H9 (cell line): ENCODE data around the gene OTOF. TPM values are rescaled to one million over a fixed set of nuclear protein-coding genes. Genes with fewer than 3 reads are reported as not detected.

ENCODE experiments used
- DNase-seq: peaks from one replicate; pipeline ENCODE4 v3.0.0-alpha.2; 2017
- H2AFZ ChIP-seq: one replicate; pipeline ENCODE4 v1.6.1; 2013; ENCODE audit warnings: mild to moderate bottlenecking, low read length, control low read depth, moderate library complexity
- H2AK5ac ChIP-seq: 2 replicates; pipeline ENCODE4 v1.6.1; 2013; ENCODE audit warnings: low read length, control low read depth, mixed read lengths; ENCODE audit not compliant: insufficient read length
- H2BK120ac ChIP-seq: one replicate; pipeline ENCODE4 v1.6.1; 2013; ENCODE audit warnings: low read depth, mild to moderate bottlenecking, low read length, control low read depth, inconsistent platforms; ENCODE audit not compliant: poor library complexity, severe bottlenecking
- H2BK12ac ChIP-seq: 2 replicates; pipeline ENCODE4 v1.6.1; 2013; ENCODE audit warnings: low read length, control low read depth, mixed read lengths, low read depth; ENCODE audit not compliant: insufficient read length
- H2BK15ac ChIP-seq: 2 replicates; pipeline ENCODE4 v1.6.1; 2013; ENCODE audit warnings: low read depth, low read length, control low read depth
- H2BK20ac ChIP-seq: one replicate; pipeline ENCODE4 v1.6.1; 2013; ENCODE audit warnings: low read depth, mild to moderate bottlenecking, low read length, control low read depth, inconsistent platforms; ENCODE audit not compliant: poor library complexity, severe bottlenecking
- H2BK5ac ChIP-seq: 2 replicates; pipeline ENCODE4 v1.6.1; 2013; ENCODE audit warnings: low read length, control low read depth, mixed read lengths; ENCODE audit not compliant: insufficient read length
- H3K14ac ChIP-seq: 2 replicates; pipeline ENCODE4 v1.6.1; 2013; ENCODE audit warnings: low read length, control low read depth; ENCODE audit not compliant: insufficient read depth
- H3K18ac ChIP-seq: 2 replicates; pipeline ENCODE4 v1.6.1; 2013; ENCODE audit warnings: low read depth, mild to moderate bottlenecking, mixed read lengths, low read length, control low read depth; ENCODE audit not compliant: insufficient read length
- H3K23ac ChIP-seq: 2 replicates; pipeline ENCODE4 v1.6.1; 2013; ENCODE audit warnings: low read length, control low read depth, mixed read lengths, low read depth; ENCODE audit not compliant: insufficient read length
- H3K23me2 ChIP-seq: 2 replicates; pipeline ENCODE4 v1.6.1; 2013; ENCODE audit warnings: low read depth, mild to moderate bottlenecking, mixed read lengths, low read length, control low read depth; ENCODE audit not compliant: insufficient read length, poor library complexity, severe bottlenecking
- H3K27ac ChIP-seq: 2 replicates; pipeline ENCODE4 v1.5.1; 2013; ENCODE audit warnings: low read length, control low read depth, mixed read lengths, low read depth; ENCODE audit not compliant: insufficient read length
- H3K27me3 ChIP-seq: 2 replicates; pipeline ENCODE4 v1.6.1; 2013; ENCODE audit warnings: low read length, control low read depth, inconsistent platforms; ENCODE audit not compliant: insufficient read depth
- H3K4ac ChIP-seq: 2 replicates; pipeline ENCODE4 v1.6.1; 2013; ENCODE audit warnings: low read depth, mild to moderate bottlenecking, control low read depth, inconsistent platforms, low read length, moderate library complexity
- H3K4me1 ChIP-seq: 2 replicates; pipeline ENCODE4 v1.6.1; 2013; ENCODE audit warnings: low read length, control low read depth, inconsistent platforms; ENCODE audit not compliant: insufficient read depth
- H3K4me2 ChIP-seq: 2 replicates; pipeline ENCODE4 v1.6.1; 2013; ENCODE audit warnings: low read length, control low read depth, mixed read lengths; ENCODE audit not compliant: insufficient read length, insufficient read depth
- H3K56ac ChIP-seq: 2 replicates; pipeline ENCODE4 v1.6.1; 2013; ENCODE audit warnings: low read depth, mild to moderate bottlenecking, mixed read lengths, low read length, control low read depth; ENCODE audit not compliant: insufficient read length
- H3K79me1 ChIP-seq: 2 replicates; pipeline ENCODE4 v1.6.1; 2013; ENCODE audit warnings: low read depth, mild to moderate bottlenecking, moderate library complexity, low read length, control low read depth, inconsistent platforms; ENCODE audit not compliant: insufficient read depth, poor library complexity, severe bottlenecking
- H3K79me2 ChIP-seq: 2 replicates; pipeline ENCODE4 v1.6.1; 2013; ENCODE audit warnings: low read length, control low read depth, inconsistent platforms; ENCODE audit not compliant: insufficient read depth
- H3K9ac ChIP-seq: 2 replicates; pipeline ENCODE4 v1.6.1; 2013; ENCODE audit warnings: low read length, control low read depth, mixed read lengths; ENCODE audit not compliant: insufficient read length; ENCODE audit errors: extremely low read depth
- H3K9me3 ChIP-seq: one replicate; pipeline ENCODE4 v1.6.1; 2013; ENCODE audit warnings: low read depth, low read length, inconsistent platforms; ENCODE audit not compliant: control insufficient read depth
- H3T11ph ChIP-seq: one replicate; pipeline ENCODE4 v1.6.1; 2013; ENCODE audit warnings: mild to moderate bottlenecking, low read length, control low read depth, inconsistent platforms
- H4K20me1 ChIP-seq: one replicate; pipeline ENCODE4 v1.6.1; 2013; ENCODE audit not compliant: control insufficient read depth, insufficient read length, insufficient read depth
- H4K5ac ChIP-seq: 2 replicates; pipeline ENCODE4 v1.6.1; 2013; ENCODE audit warnings: low read depth, mild to moderate bottlenecking, mixed read lengths, low read length, control low read depth; ENCODE audit not compliant: insufficient read length
- H4K8ac ChIP-seq: replicated peaks from 2 replicates; pipeline ENCODE4 v1.6.1; 2013; ENCODE audit warnings: low read length, control low read depth, mixed read lengths, low read depth; ENCODE audit not compliant: insufficient read length
- H4K91ac ChIP-seq: 2 replicates; pipeline ENCODE4 v1.6.1; 2013; ENCODE audit warnings: low read depth, mild to moderate bottlenecking, moderate library complexity, mixed read lengths, low read length, control low read depth; ENCODE audit not compliant: insufficient read length
- H3K27ac Mint-ChIP-seq, 3 experiments: 2 replicates in 2 of 3; 3 replicates in 1 of 3; pipeline ENCODE4 v1.8.0; 2020 to 2021; ENCODE audit warnings: mixed read lengths in 3 of 3, mild to moderate bottlenecking in 1 of 3, moderate library complexity in 1 of 3
- H3K27me3 Mint-ChIP-seq: 2 replicates; pipeline ENCODE4 v1.8.0; 2021; ENCODE audit warnings: low read depth, mild to moderate bottlenecking, moderate library complexity, mixed read lengths
- H3K36me3 Mint-ChIP-seq, 3 experiments: 2 replicates in 2 of 3; 3 replicates in 1 of 3; pipeline ENCODE4 v1.8.0; 2020 to 2021; ENCODE audit warnings: low read depth in 3 of 3, mixed read lengths in 3 of 3; ENCODE audit not compliant: insufficient read depth in 1 of 3
- H3K4me1 Mint-ChIP-seq, 2 experiments: 2 replicates each; pipeline ENCODE4 v1.8.0; 2020; ENCODE audit warnings: mixed read lengths in 2 of 2
- H3K4me3 Mint-ChIP-seq, 2 experiments: 2 replicates in 1 of 2; 3 replicates in 1 of 2; pipeline ENCODE4 v1.8.0; 2020 to 2021; ENCODE audit warnings: mild to moderate bottlenecking in 2 of 2, mixed read lengths in 2 of 2, moderate library complexity in 1 of 2
- H3K9me3 Mint-ChIP-seq, 2 experiments: 2 replicates in 1 of 2; 3 replicates in 1 of 2; pipeline ENCODE4 v1.8.0; 2020; ENCODE audit warnings: mild to moderate bottlenecking in 2 of 2, mixed read lengths in 2 of 2, moderate library complexity in 1 of 2
- WGBS: extraction: QIAGEN DNeasy Blood & Tissue Kit; methylation state at CpG from one replicate; pipeline ENCODE4 v1.1.7; 2013; ENCODE audit warnings: missing lambda C conversion rate, low lambda C conversion rate, mixed read lengths; ENCODE audit not compliant: insufficient read length; ENCODE audit errors: extremely low coverage; 5-methylcytosine and 5-hydroxymethylcytosine counted together
- total RNA-seq: library from RNA; stranded (reverse); gene quantifications from 2 replicates; pipeline ENCODE4 v1.2.1, GENCODE V29; 2021
- TF ChIP-seq, protein P1 (sequence below): fragments of 200-600 bp; sonication (generic); conservative IDR thresholded peaks from 3 replicates; pipeline ENCODE4 v1.8.0; 2021; ENCODE audit warnings: antibody characterized with exemption, mild to moderate bottlenecking

Gene OTOF
- total RNA-seq, 1 experiment from 2014 or later = 0.35 TPM

GRCh38 chr2:26442301-26442700, 35.6 kb downstream of the OTOF start:
- Histone ChIP-seq H4K91ac (no peak overlapping the region), H2BK20ac (no peak overlapping the region), H3K4ac (no peak overlapping the region), H2BK5ac (no peak overlapping the region), H3K18ac (no peak overlapping the region), H4K20me1 (no peaks in the 10 kb centered on the region), H3K9ac (no peak overlapping the region), H2BK15ac (no peak overlapping the region), H3K14ac (no peak overlapping the region), H4K5ac (no peak overlapping the region), H2AK5ac (no peak overlapping the region), H3K27me3 (no peaks in the 10 kb centered on the region), H4K8ac (no peak overlapping the region), H3K79me1 (no peaks in the 10 kb centered on the region), H3K79me2 (no peaks in the 10 kb centered on the region), H3K4me1 (no peaks in the 10 kb centered on the region), H2AFZ (no peak overlapping the region), H2BK12ac (no peak overlapping the region), H3K23me2 (no peaks in the 10 kb centered on the region), H3K56ac (no peak overlapping the region), H3K4me2 (no peak overlapping the region), H3K27ac (no peak overlapping the region), H3K9me3 (no peaks in the 10 kb centered on the region), H3K23ac (no peak overlapping the region), H3T11ph (no peak overlapping the region), H2BK120ac (no peak overlapping the region)
- WGBS = no CpG with 5 or more reads among the region's 2 CpGs
- Mint-ChIP-seq H3K27me3 (no peaks in the 10 kb centered on the region; the same call in 1 of the 2 replicates), H3K36me3 (peaks cover 0 to 2% (median 0%) of the 10 kb centered on the region in 3 experiments; a peak in 1 of 7 replicates), H3K27ac (no peak overlapping the region), H3K9me3 (no peaks in the 10 kb centered on the region), H3K4me3 (no peak overlapping the region), H3K4me1 (no peaks in the 10 kb centered on the region)
- DNase-seq = no peak
- TF ChIP-seq, protein P1, sequence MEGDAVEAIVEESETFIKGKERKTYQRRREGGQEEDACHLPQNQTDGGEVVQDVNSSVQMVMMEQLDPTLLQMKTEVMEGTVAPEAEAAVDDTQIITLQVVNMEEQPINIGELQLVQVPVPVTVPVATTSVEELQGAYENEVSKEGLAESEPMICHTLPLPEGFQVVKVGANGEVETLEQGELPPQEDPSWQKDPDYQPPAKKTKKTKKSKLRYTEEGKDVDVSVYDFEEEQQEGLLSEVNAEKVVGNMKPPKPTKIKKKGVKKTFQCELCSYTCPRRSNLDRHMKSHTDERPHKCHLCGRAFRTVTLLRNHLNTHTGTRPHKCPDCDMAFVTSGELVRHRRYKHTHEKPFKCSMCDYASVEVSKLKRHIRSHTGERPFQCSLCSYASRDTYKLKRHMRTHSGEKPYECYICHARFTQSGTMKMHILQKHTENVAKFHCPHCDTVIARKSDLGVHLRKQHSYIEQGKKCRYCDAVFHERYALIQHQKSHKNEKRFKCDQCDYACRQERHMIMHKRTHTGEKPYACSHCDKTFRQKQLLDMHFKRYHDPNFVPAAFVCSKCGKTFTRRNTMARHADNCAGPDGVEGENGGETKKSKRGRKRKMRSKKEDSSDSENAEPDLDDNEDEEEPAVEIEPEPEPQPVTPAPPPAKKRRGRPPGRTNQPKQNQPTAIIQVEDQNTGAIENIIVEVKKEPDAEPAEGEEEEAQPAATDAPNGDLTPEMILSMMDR = no peak
